CD14-positive monocyte (primary cell): ENCODE results near the gene FGFRL1. TPM values are rescaled to one million over a fixed set of nuclear protein-coding genes. Genes with fewer than 3 reads are reported as not detected.

ENCODE experiments used
- DNase-seq, 3 donors: peaks; one replicate each; pipeline ENCODE4 v3.0.0-alpha.2; 2011 to 2022
- H2AFZ ChIP-seq: 2 replicates; pipeline ENCODE4 v1.6.0; 2012; ENCODE audit warnings: mild to moderate bottlenecking, low read depth, low read length, inconsistent platforms; ENCODE audit not compliant: insufficient read depth, poor library complexity, severe bottlenecking
- H3K27ac ChIP-seq, 2 donors: 1 replicate in 1 of 2; 2 replicates in 1 of 2; pipeline ENCODE4 v1.5.1; 2012 to 2013; ENCODE audit warnings: low read length in 2 of 2, control low read depth in 1 of 2, inconsistent platforms in 1 of 2, low read depth in 1 of 2, mild to moderate bottlenecking in 1 of 2
- H3K27me3 ChIP-seq, 2 donors: one replicate each; pipeline versions ENCODE4 v1.6.0 to v1.6.1; 2011 to 2013; ENCODE audit warnings: low read length in 2 of 2; ENCODE audit not compliant: control insufficient read depth in 2 of 2, insufficient read depth in 2 of 2
- H3K36me3 ChIP-seq, 2 donors: replicated peaks in 1 of 2; 1 replicate in 1 of 2; 2 replicates in 1 of 2; pipeline versions ENCODE4 v1.5.1 to v1.6.1; 2012 to 2013; ENCODE audit warnings: low read length in 2 of 2, control low read depth in 1 of 2, inconsistent platforms in 1 of 2, mild to moderate bottlenecking in 1 of 2; ENCODE audit not compliant: insufficient read depth in 2 of 2, control insufficient read depth in 1 of 2
- H3K4me1 ChIP-seq, 2 donors: 1 replicate in 1 of 2; 2 replicates in 1 of 2; pipeline versions ENCODE4 v1.5.1 to v1.6.1; 2012 to 2013; ENCODE audit warnings: low read length in 2 of 2, control low read depth in 1 of 2, inconsistent platforms in 1 of 2, mild to moderate bottlenecking in 1 of 2, moderate library complexity in 1 of 2; ENCODE audit not compliant: insufficient read depth in 2 of 2, control insufficient read depth in 1 of 2
- H3K4me2 ChIP-seq: replicated peaks from 2 replicates; pipeline ENCODE3; 2012; ENCODE audit warnings: low read length, moderate library complexity, mild to moderate bottlenecking; ENCODE audit not compliant: poor library complexity, severe bottlenecking; ENCODE audit errors: extremely low read depth
- H3K4me3 ChIP-seq, 3 experiments: fragments of 200-600 bp in 1 of 3; sonication (generic) in 1 of 3; replicated peaks in 1 of 3; 1 replicate in 2 of 3; 2 replicates in 1 of 3; pipeline ENCODE4 v1.5.1; 2011 to 2013; ENCODE audit warnings: low read length in 3 of 3, mild to moderate bottlenecking in 3 of 3, control low read depth in 2 of 3, low read depth in 2 of 3, inconsistent platforms in 1 of 3, moderate library complexity in 1 of 3
- H3K79me2 ChIP-seq: 2 replicates; pipeline ENCODE4 v1.6.0; 2012; ENCODE audit warnings: mild to moderate bottlenecking, control low read depth, inconsistent platforms, low read length, moderate library complexity; ENCODE audit not compliant: insufficient read depth
- H3K9ac ChIP-seq: 2 replicates; pipeline ENCODE4 v1.6.0; 2017; ENCODE audit warnings: low read length, mild to moderate bottlenecking; ENCODE audit not compliant: insufficient read depth, poor library complexity, severe bottlenecking
- H3K9me3 ChIP-seq, 2 donors: replicated peaks in 1 of 2; 1 replicate in 1 of 2; 2 replicates in 1 of 2; pipeline versions ENCODE4 v1.5.1 to v1.6.1; 2012 to 2013; ENCODE audit warnings: low read length in 2 of 2, control low read depth in 1 of 2; ENCODE audit not compliant: control insufficient read depth in 1 of 2, insufficient read depth in 1 of 2
- H4K20me1 ChIP-seq: 2 replicates; pipeline ENCODE4 v1.6.0; 2012; ENCODE audit warnings: mild to moderate bottlenecking, low read length, control low read depth, moderate library complexity; ENCODE audit not compliant: insufficient read depth
- H3K27ac Mint-ChIP-seq, 7 donors: one replicate each; pipeline ENCODE4 v1.8.0; 2020; ENCODE audit warnings: mild to moderate bottlenecking in 7 of 7, mixed read lengths in 7 of 7, moderate library complexity in 6 of 7, inconsistent platforms in 2 of 7
- H3K27me3 Mint-ChIP-seq, 3 donors: one replicate each; pipeline ENCODE4 v1.8.0; 2021 to 2022; ENCODE audit warnings: low read depth in 3 of 3, mild to moderate bottlenecking in 3 of 3, mixed read lengths in 3 of 3, moderate library complexity in 3 of 3, inconsistent platforms in 1 of 3
- H3K36me3 Mint-ChIP-seq, 2 donors: one replicate each; pipeline ENCODE4 v1.8.0; 2020; ENCODE audit warnings: mixed read lengths in 2 of 2, inconsistent platforms in 1 of 2, mild to moderate bottlenecking in 1 of 2
- H3K4me1 Mint-ChIP-seq: one replicate; pipeline ENCODE4 v1.8.0; 2020; ENCODE audit warnings: mild to moderate bottlenecking, mixed read lengths
- H3K4me3 Mint-ChIP-seq, 2 donors: one replicate each; pipeline ENCODE4 v1.8.0; 2020; ENCODE audit warnings: mild to moderate bottlenecking in 2 of 2, mixed read lengths in 2 of 2, moderate library complexity in 1 of 2
- H3K9me3 Mint-ChIP-seq, 7 donors: one replicate each; pipeline ENCODE4 v1.8.0; 2020 to 2022; ENCODE audit warnings: mixed read lengths in 7 of 7, mild to moderate bottlenecking in 6 of 7, moderate library complexity in 6 of 7, inconsistent platforms in 2 of 7
- WGBS: methylation state at CpG from one replicate; pipeline ENCODE4 v1.1.5; 2013; ENCODE audit warnings: missing lambda C conversion rate; ENCODE audit not compliant: insufficient coverage; 5-methylcytosine and 5-hydroxymethylcytosine counted together
- intact Hi-C, 2 donors: fragments of 100-400 bp; cut with micrococcal nuclease; formaldehyde crosslinking; loops; one replicate each; pipeline versions ENCODE4 v1.15.0 to v1.15.1; 2023
- polyA plus RNA-seq, 3 donors: library from polyadenylated mRNA; depleted of rRNA in 1 of 3; unstranded in 2 of 3; stranded (reverse) in 1 of 3; fragments of 300-500 nt in 2 of 3; fragments of >200 nt in 1 of 3; fragmentation: Illumina TruSeq in 2 of 3; gene quantifications; 1 replicate in 2 of 3; 2 replicates in 1 of 3; pipeline ENCODE4 v1.2.3, GENCODE V29; 2012 to 2021
- TF ChIP-seq, protein P1 (sequence below): fragments of 200-600 bp; IDR thresholded peaks from one replicate; pipeline ENCODE4 v1.8.0; 2022; ENCODE audit warnings: antibody characterized with exemption, mild to moderate bottlenecking

The FGFRL1 gene
- polyA plus RNA-seq, 3 donors, result 0.17 to 77.7 (median 0.28) TPM

DNA sequence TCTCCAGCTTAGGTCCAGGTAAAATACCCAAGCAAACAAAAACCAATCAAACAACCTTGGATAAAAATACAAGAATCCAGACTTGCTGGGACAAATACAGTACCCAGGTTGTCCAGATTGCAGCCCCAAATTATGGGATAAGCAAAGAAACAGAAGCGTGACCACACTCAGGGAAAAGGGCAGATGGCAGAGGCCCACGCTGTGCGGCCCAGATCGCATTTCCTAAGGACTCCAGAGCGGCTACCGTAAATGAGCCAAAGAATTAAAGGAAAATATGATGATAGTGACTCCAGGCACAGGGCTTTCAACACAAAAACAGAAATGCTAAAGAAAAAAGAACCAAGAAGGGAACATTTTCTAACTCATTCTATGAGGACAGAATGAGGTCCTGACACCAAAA lies 50.3 kb downstream of the FGFRL1 start:
- Histone ChIP-seq H4K20me1 (no peaks in the 10 kb centered on the region), H2AFZ (no peak overlapping the region), H3K4me2 (no peak overlapping the region), H3K4me3 (no peak overlapping the region), H3K4me1 (no peaks in the 10 kb centered on the region), H3K79me2 (no peaks in the 10 kb centered on the region), H3K27me3 (peaks cover 0 to 13% of the 10 kb centered on the region in 2 donors), H3K27ac (no peak overlapping the region), H3K36me3 (no peaks in the 10 kb centered on the region), H3K9me3 (no peaks in the 10 kb centered on the region), H3K9ac (no peak overlapping the region)
- no peak for DNase-seq
- Mint-ChIP-seq H3K36me3 (no peaks in the 10 kb centered on the region), H3K4me1 (no peaks in the 10 kb centered on the region), H3K27me3 (peaks cover 25 to 39% (median 29%) of the 10 kb centered on the region in 3 donors), H3K27ac (peak overlapping the region in 1 of 7 donors; percentile 51), H3K9me3 (peaks cover 0 to 2% (median 0%) of the 10 kb centered on the region in 7 donors), H3K4me3 (peak overlapping the region in 1 of 2 donors; percentile 31)
- intact Hi-C loops, result no loop called here
- TF ChIP-seq, protein P1, sequence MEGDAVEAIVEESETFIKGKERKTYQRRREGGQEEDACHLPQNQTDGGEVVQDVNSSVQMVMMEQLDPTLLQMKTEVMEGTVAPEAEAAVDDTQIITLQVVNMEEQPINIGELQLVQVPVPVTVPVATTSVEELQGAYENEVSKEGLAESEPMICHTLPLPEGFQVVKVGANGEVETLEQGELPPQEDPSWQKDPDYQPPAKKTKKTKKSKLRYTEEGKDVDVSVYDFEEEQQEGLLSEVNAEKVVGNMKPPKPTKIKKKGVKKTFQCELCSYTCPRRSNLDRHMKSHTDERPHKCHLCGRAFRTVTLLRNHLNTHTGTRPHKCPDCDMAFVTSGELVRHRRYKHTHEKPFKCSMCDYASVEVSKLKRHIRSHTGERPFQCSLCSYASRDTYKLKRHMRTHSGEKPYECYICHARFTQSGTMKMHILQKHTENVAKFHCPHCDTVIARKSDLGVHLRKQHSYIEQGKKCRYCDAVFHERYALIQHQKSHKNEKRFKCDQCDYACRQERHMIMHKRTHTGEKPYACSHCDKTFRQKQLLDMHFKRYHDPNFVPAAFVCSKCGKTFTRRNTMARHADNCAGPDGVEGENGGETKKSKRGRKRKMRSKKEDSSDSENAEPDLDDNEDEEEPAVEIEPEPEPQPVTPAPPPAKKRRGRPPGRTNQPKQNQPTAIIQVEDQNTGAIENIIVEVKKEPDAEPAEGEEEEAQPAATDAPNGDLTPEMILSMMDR, result no peak
- 100% methylated on average over 1 of the region's 6 CpGs for WGBS

DNA sequence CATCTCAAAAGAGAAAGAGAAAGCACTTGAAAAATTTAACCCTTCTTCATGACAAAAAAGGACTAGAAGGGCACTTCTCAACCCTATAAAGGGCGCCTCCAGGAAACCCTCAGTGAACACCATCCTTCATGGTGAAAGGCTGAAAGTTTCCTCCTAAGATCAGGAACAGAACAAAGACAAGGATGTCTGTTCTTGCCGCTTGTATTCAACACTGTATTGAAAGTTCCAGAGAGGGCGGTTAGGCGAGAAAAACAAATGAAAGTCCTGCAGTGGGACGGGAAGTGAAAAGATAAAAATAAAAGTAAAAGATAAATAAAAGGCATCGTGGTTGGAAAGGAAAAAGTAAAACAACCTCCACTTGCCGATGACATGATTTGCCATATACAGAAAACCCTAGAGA lies 51.0 kb downstream of the FGFRL1 start:
- TF ChIP-seq, protein P1, result no peak
- Mint-ChIP-seq H3K4me1 (no peaks in the 10 kb centered on the region), H3K9me3 (peaks cover 0 to 2% (median 0%) of the 10 kb centered on the region in 7 donors), H3K27me3 (peaks cover 27 to 38% (median 32%) of the 10 kb centered on the region in 3 donors), H3K27ac (no peak overlapping the region), H3K36me3 (no peaks in the 10 kb centered on the region), H3K4me3 (no peak overlapping the region)
- H3K9ac ChIP-seq, result no peak overlapping the region
- no peak overlapping the region for H3K4me2 ChIP-seq
- no peak overlapping the region for H2AFZ ChIP-seq
- H3K27ac ChIP-seq, result no peak overlapping the region
- no peaks in the 10 kb centered on the region for H4K20me1 ChIP-seq
- H3K79me2 ChIP-seq, result no peaks in the 10 kb centered on the region
- H3K27me3 ChIP-seq, result peaks cover 0 to 11% of the 10 kb centered on the region in 2 donors
- no peaks in the 10 kb centered on the region for H3K9me3 ChIP-seq
- DNase-seq, result no peak
- H3K4me3 ChIP-seq, result no peak overlapping the region
- H3K4me1 ChIP-seq, result no peaks in the 10 kb centered on the region
- no CpG with 5 or more reads among the region's 7 CpGs for WGBS
- intact Hi-C loops, result no loop called here
- no peaks in the 10 kb centered on the region for H3K36me3 ChIP-seq
